Panc1 (cell line): ENCODE data around the gene KIAA1958. TPM values are rescaled to one million over a fixed set of nuclear protein-coding genes. Genes with fewer than 3 reads are reported as not detected.

Experiments used
- ATAC-seq: fragments of 200-7000 bp; cut with Tn5 transposase; 2 replicates; pipeline ENCODE4 v1.9.1; 2020; ENCODE audit warnings: mild to moderate bottlenecking, moderate library complexity
- BruUV-seq: library from RNA; stranded (reverse); fragments of 400-500 nt; replicated peaks from 2 replicates; lab custom pipeline; 2021; lab: Mats Ljungman, UMichigan
- CTCF ChIA-PET: fragments of 300-600 bp; sonication (Branson Sonifier 250); formaldehyde crosslinking; loops from one replicate; lab custom pipeline; 2022; ENCODE audit warnings: antibody characterized with exemption; lab: Charles Lee
- POLR2A ChIA-PET: fragments of 300-600 bp; sonication (Branson Sonifier 250); formaldehyde crosslinking; loops from one replicate; lab custom pipeline; 2022; ENCODE audit warnings: antibody characterized with exemption; lab: Charles Lee
- DNase-seq: peaks from one replicate; pipeline ENCODE4 v3.0.0-alpha.2; 2010; ENCODE audit warnings: low read depth, low spot score
- H3K27ac ChIP-seq: 2 replicates; pipeline ENCODE4 v1.5.1; 2011; ENCODE audit warnings: mild to moderate bottlenecking, low read length, inconsistent platforms
- H3K27me3 ChIP-seq: fragments of 200-500 bp; sonication (Bioruptor generic); 2 replicates; pipeline ENCODE4 v1.6.0; 2014; ENCODE audit warnings: low read length, inconsistent platforms; ENCODE audit not compliant: control insufficient read depth, insufficient read depth
- H3K36me3 ChIP-seq: fragments of 200-500 bp; sonication (Bioruptor generic); 2 replicates; pipeline ENCODE4 v1.5.1; 2014; ENCODE audit warnings: inconsistent platforms, mild to moderate bottlenecking, low read length, moderate library complexity; ENCODE audit not compliant: control insufficient read depth, insufficient read depth
- H3K4me1 ChIP-seq: 2 replicates; pipeline ENCODE4 v1.5.1; 2011; ENCODE audit warnings: inconsistent platforms, mild to moderate bottlenecking, low read length, moderate library complexity; ENCODE audit not compliant: control insufficient read depth, insufficient read depth
- H3K4me3 ChIP-seq, 2 experiments: 2 replicates each; pipeline ENCODE4 v1.5.1; 2011 to 2012; ENCODE audit warnings: low read depth in 2 of 2, low read length in 2 of 2, mild to moderate bottlenecking in 2 of 2, inconsistent platforms in 1 of 2, moderate library complexity in 1 of 2
- H3K9me3 ChIP-seq: fragments of 200-500 bp; sonication (Bioruptor generic); 2 replicates; pipeline ENCODE4 v1.5.1; 2014; ENCODE audit warnings: low read depth, mild to moderate bottlenecking, inconsistent platforms, low read length, moderate library complexity; ENCODE audit not compliant: control insufficient read depth, insufficient read depth
- CTCF ChIP-seq: fragments of 450-650 bp; IDR thresholded peaks from 2 replicates; pipeline ENCODE4 v1.5.1; 2017; ENCODE audit warnings: mild to moderate bottlenecking
- POLR2AphosphoS5 ChIP-seq: IDR thresholded peaks from 2 replicates; pipeline ENCODE4 v1.6.1; 2012; ENCODE audit warnings: mild to moderate bottlenecking, low read depth, low read length, moderate library complexity
- REST ChIP-seq, 2 experiments: IDR thresholded peaks; 2 replicates each; pipeline ENCODE4 v1.6.1; 2011 to 2012; ENCODE audit warnings: low read depth in 2 of 2, control low read depth in 1 of 2, low read length in 1 of 2, mild to moderate bottlenecking in 1 of 2, moderate library complexity in 1 of 2; ENCODE audit not compliant: insufficient read depth in 1 of 2
- SIN3A ChIP-seq: IDR thresholded peaks from 2 replicates; pipeline ENCODE4 v1.6.1; 2012; ENCODE audit warnings: low read depth, mild to moderate bottlenecking, low read length, moderate library complexity, borderline replicate concordance; ENCODE audit not compliant: insufficient read depth
- TCF7L2 ChIP-seq: IDR thresholded peaks from 2 replicates; pipeline ENCODE4 v1.6.1; 2011; ENCODE audit warnings: mild to moderate bottlenecking, low read depth, low read length, inconsistent platforms
- in situ Hi-C: cut with HindIII; loops from 2 replicates; pipeline ENCODE4 v1.10.0; 2016; ENCODE audit warnings: low sequenced_read_pairs, low pct_unique_long_range_greater_than_20kb
- intact Hi-C: fragments of 100-400 bp; cut with micrococcal nuclease; formaldehyde crosslinking; loops from one replicate; pipeline ENCODE4 v1.10.0; 2022; ENCODE audit not compliant: unreplicated experiment
- total RNA-seq: library from RNA; stranded (reverse); gene quantifications from one replicate; pipeline ENCODE4 v1.2.1, GENCODE V29; 2021; ENCODE audit not compliant: unreplicated experiment

Gene KIAA1958
- total RNA-seq, 1 experiment from 2014 or later = 10.4 TPM

- POLR2A ChIA-PET = interaction anchor here (0.6 kb wide), 1 partner anchor 55 kb away, joined by 4 read pairs; no protein-coding TSS in a partner anchor
- no peaks in the 10 kb centered on the region for H3K4me1 ChIP-seq
- DNase-seq (no peak), ATAC-seq (no peak)
- CTCF ChIA-PET = no interaction called here
- no peaks in the 10 kb centered on the region for H3K36me3 ChIP-seq
- no TSS peak for BruUV-seq
- H3K9me3 ChIP-seq = no peaks in the 10 kb centered on the region
- no peak overlapping the region for H3K27ac ChIP-seq
- H3K4me3 ChIP-seq = no peak overlapping the region
- TF ChIP-seq TCF7L2 (no peak), CTCF (no peak), REST (IDR thresholded peaks at IDR 0.05; ENCODE audit: insufficient read depth in 1 of 2, low read depth in 2 of 2, low read length in 1 of 2) (no peak), SIN3A (no peak), POLR2AphosphoS5 (no peak)
- H3K27me3 ChIP-seq = no peaks in the 10 kb centered on the region
- intact Hi-C loops (loop anchor here (10.0 kb wide), 1 partner anchor 219 kb away; the partner anchor contains the start of gene KIAA1958), in situ Hi-C loops (no loop called here)
These were observed 216.7 kb downstream of the KIAA1958 start for GRCh38 chr9:112703304-112703703.

- no TSS peak for BruUV-seq
- intact Hi-C loops = loop anchor here (10.0 kb wide), 1 partner anchor 221 kb away; the partner anchor contains the start of gene KIAA1958
These were observed 219.3 kb downstream of the KIAA1958 start for GRCh38 chr9:112705768-112706427.

More at GRCh38 chr9:112705768-112706427, 219.3 kb downstream of the KIAA1958 start:
- CTCF ChIA-PET = interaction anchor here (0.7 kb wide), 1 partner anchor 142 kb away, joined by 7 read pairs; no protein-coding TSS in a partner anchor
- Histone ChIP-seq H3K36me3 (no peaks in the 10 kb centered on the region), H3K9me3 (no peaks in the 10 kb centered on the region), H3K27me3 (no peaks in the 10 kb centered on the region), H3K4me3 (no peak overlapping the region), H3K4me1 (no peaks in the 10 kb centered on the region), H3K27ac (no peak overlapping the region)
- in situ Hi-C loops = no loop called here
- no peak for TF ChIP-seq SIN3A
- no peak for TF ChIP-seq TCF7L2
- peak; percentile 42 for TF ChIP-seq CTCF
- ATAC-seq = peak; percentile 66; the same call in 1 of the 2 replicates
- POLR2A ChIA-PET = no interaction called here
- no peak for DNase-seq
